Colonic mucosa (tissue), 4 donors: ENCODE results near the gene PARVA. TPM values are rescaled to one million over a fixed set of nuclear protein-coding genes. Genes with fewer than 3 reads are reported as not detected.

Experiments used
- DNase-seq: peaks from one replicate; pipeline ENCODE4 v3.0.0-alpha.2; 2020
- H3K27ac ChIP-seq: fragments of 200-600 bp; one replicate; pipeline ENCODE4 v1.8.0; 2021
- H3K27me3 ChIP-seq: fragments of 200-600 bp; one replicate; pipeline ENCODE4 v1.8.0; 2021
- H3K36me3 ChIP-seq: fragments of 200-600 bp; one replicate; pipeline ENCODE4 v1.8.0; 2021
- H3K4me1 ChIP-seq: fragments of 200-600 bp; one replicate; pipeline ENCODE4 v1.8.0; 2021; ENCODE audit warnings: mild to moderate bottlenecking
- H3K4me3 ChIP-seq: fragments of 200-600 bp; one replicate; pipeline ENCODE4 v1.8.0; 2021
- H3K9ac ChIP-seq, 2 donors: one replicate each; pipeline ENCODE4 v1.7.0; 2013; ENCODE audit warnings: control low read depth in 2 of 2, low read depth in 2 of 2, low read length in 2 of 2
- H3K9me3 ChIP-seq: fragments of 200-600 bp; one replicate; pipeline ENCODE4 v1.8.0; 2021
- CTCF ChIP-seq: fragments of 200-600 bp; IDR thresholded peaks from one replicate; pipeline ENCODE4 v1.8.0; 2022; ENCODE audit warnings: antibody characterized with exemption, mild to moderate bottlenecking
- intact Hi-C: fragments of 100-400 bp; cut with DNase I; formaldehyde crosslinking; loops from one replicate; pipeline ENCODE4 v1.14.1; 2022
- total RNA-seq, 2 donors: library from RNA; stranded (reverse); fragmentation: NEBNext Ultra II Directional in 1 of 2; extraction: Animal tissue kit (Norgen Biotek cat#: 25700) in 1 of 2; gene quantifications; one replicate each; pipeline ENCODE4 v1.2.1, GENCODE V29; 2021
- donor health status: healthy.
- donor health status: DM: no; HTN: no; CAD: no.
- donor health status: DM: no; HTN: no; CAD: no.

PARVA gene
- total RNA-seq, 2 donors from 2014 or later, result 61.8 to 78.5 TPM

- no peak overlapping the region for H3K9ac ChIP-seq
- H3K27ac ChIP-seq, result no peak overlapping the region
- no peak overlapping the region for H3K4me3 ChIP-seq
- no peaks in the 10 kb centered on the region for H3K4me1 ChIP-seq
- H3K9me3 ChIP-seq, result no peaks in the 10 kb centered on the region
- H3K27me3 ChIP-seq, result no peaks in the 10 kb centered on the region
- peak; percentile 36 for DNase-seq
- TF ChIP-seq CTCF, result no peak
- intact Hi-C loops, result no loop called here
- H3K36me3 ChIP-seq, result no peaks in the 10 kb centered on the region
Measured at GRCh38 chr11:12556788-12557384, 179.5 kb downstream of the PARVA start.

GRCh38 chr11:12559011-12559410 lies 181.6 kb downstream of the PARVA start:
- TF ChIP-seq CTCF, result no peak
- no peak overlapping the region for H3K4me3 ChIP-seq
- intact Hi-C loops, result no loop called here
- H3K27ac ChIP-seq, result no peak overlapping the region
- H3K9ac ChIP-seq, result no peak overlapping the region
- DNase-seq, result no peak
- H3K4me1 ChIP-seq, result no peaks in the 10 kb centered on the region
- no peaks in the 10 kb centered on the region for H3K27me3 ChIP-seq
- no peaks in the 10 kb centered on the region for H3K36me3 ChIP-seq
- no peaks in the 10 kb centered on the region for H3K9me3 ChIP-seq

GRCh38 chr11:12560362-12560761 lies 183.0 kb downstream of the PARVA start:
- intact Hi-C loops, result no loop called here
- Histone ChIP-seq H3K4me1 (no peaks in the 10 kb centered on the region), H3K4me3 (no peak overlapping the region), H3K9ac (no peak overlapping the region), H3K9me3 (no peaks in the 10 kb centered on the region), H3K27ac (no peak overlapping the region), H3K27me3 (no peaks in the 10 kb centered on the region), H3K36me3 (no peaks in the 10 kb centered on the region)
- TF ChIP-seq CTCF, result no peak
- DNase-seq, result no peak

- no peak for TF ChIP-seq CTCF
- no peak overlapping the region for H3K4me3 ChIP-seq
- no peaks in the 10 kb centered on the region for H3K36me3 ChIP-seq
- no peak overlapping the region for H3K9ac ChIP-seq
- no peak overlapping the region for H3K27ac ChIP-seq
- H3K9me3 ChIP-seq, result no peaks in the 10 kb centered on the region
- no peaks in the 10 kb centered on the region for H3K27me3 ChIP-seq
- H3K4me1 ChIP-seq, result no peaks in the 10 kb centered on the region
- no peak for DNase-seq
- intact Hi-C loops, result no loop called here
Measured at GRCh38 chr11:12560861-12561260, 183.5 kb downstream of the PARVA start.

- no peaks in the 10 kb centered on the region for H3K9me3 ChIP-seq
- H3K4me1 ChIP-seq, result no peaks in the 10 kb centered on the region
- no peak overlapping the region for H3K9ac ChIP-seq
- TF ChIP-seq CTCF, result no peak
- no peaks in the 10 kb centered on the region for H3K27me3 ChIP-seq
- no peak for DNase-seq
- intact Hi-C loops, result no loop called here
- H3K27ac ChIP-seq, result no peak overlapping the region
- no peaks in the 10 kb centered on the region for H3K36me3 ChIP-seq
- no peak overlapping the region for H3K4me3 ChIP-seq
Measured at GRCh38 chr11:12564012-12564411, 186.6 kb downstream of the PARVA start.
